K562 (cell line): ENCODE data around the gene HPSE2. TPM values are rescaled to one million over a fixed set of nuclear protein-coding genes. Genes with fewer than 3 reads are reported as not detected.

Source experiments
- ATAC-seq: fragments of 200-7000 bp; cut with Tn5 transposase; 3 replicates; pipeline ENCODE4 v1.9.1; 2020; ENCODE audit warnings: moderate library complexity
- BruUV-seq: library from RNA; stranded (reverse); fragments of 400-500 nt; replicated peaks from 2 replicates; lab custom pipeline; 2021; lab: Mats Ljungman, UMichigan
- CTCF ChIA-PET: fragments of 300-600 bp; formaldehyde crosslinking; extraction: SDS; loops from one replicate; lab custom pipeline; 2021; ENCODE audit warnings: low intra/inter-chr PET ratio; lab: Yijun Ruan, JAX
- POLR2A ChIA-PET: fragments of 300-600, 350-650 bp; sonication (Branson Sonifier 250); formaldehyde crosslinking; extraction: SDS; loops from one replicate; lab custom pipeline; 2021; ENCODE audit warnings: antibody characterized with exemption, inconsistent platforms; lab: Yijun Ruan, JAX
- DNase-seq, 4 experiments: peaks; one replicate each; pipeline versions ENCODE4 v3.0.0 to v3.0.0-alpha.2; 2011 to 2018; ENCODE audit warnings: low spot score in 3 of 4, mixed read lengths in 3 of 4; ENCODE audit errors: extremely low read depth in 1 of 4
- FAIRE-seq: peaks from 2 replicates; lab custom pipeline; 2011; peaks lifted over from hg19 to GRCh38; lab: Jason Lieb, UNC
- H2AFZ ChIP-seq: 2 replicates; pipeline ENCODE4 v1.6.0; 2011; ENCODE audit warnings: low read depth, low read length, control low read depth, inconsistent platforms
- H3K27ac ChIP-seq: fragments of 200-600 bp; 3 replicates; pipeline ENCODE4 v1.8.0; 2011; ENCODE audit warnings: low read depth, mild to moderate bottlenecking, control low read depth, inconsistent platforms, low read length, moderate library complexity, mixed read lengths; ENCODE audit errors: extremely low read depth
- H3K27me3 ChIP-seq, 2 experiments: fragments of 300-600 bp in 1 of 2; 2 replicates in 1 of 2; 3 replicates in 1 of 2; pipeline versions ENCODE4 v1.6.0 to v1.8.0; 2011; ENCODE audit warnings: inconsistent platforms in 2 of 2, low read length in 2 of 2, mild to moderate bottlenecking in 1 of 2, mixed read lengths in 1 of 2, moderate library complexity in 1 of 2; ENCODE audit not compliant: control insufficient read depth in 2 of 2, insufficient read depth in 2 of 2
- H3K36me3 ChIP-seq: fragments of 300-600 bp; 3 replicates; pipeline ENCODE4 v1.8.0; 2011; ENCODE audit warnings: mild to moderate bottlenecking, low read length, inconsistent platforms; ENCODE audit not compliant: control insufficient read depth, insufficient read depth
- H3K4me1 ChIP-seq, 2 experiments: fragments of 200-600 bp in 1 of 2; replicated peaks in 1 of 2; 2 replicates in 1 of 2; 3 replicates in 1 of 2; pipeline versions ENCODE4 v1.5.1 to v1.8.0; 2011; ENCODE audit warnings: inconsistent platforms in 2 of 2, low read length in 2 of 2, mild to moderate bottlenecking in 1 of 2, mixed read lengths in 1 of 2, moderate library complexity in 1 of 2; ENCODE audit not compliant: control insufficient read depth in 2 of 2, insufficient read depth in 2 of 2
- H3K4me2 ChIP-seq: 2 replicates; pipeline ENCODE4 v1.6.1; 2011; ENCODE audit warnings: low read length, control low read depth, inconsistent platforms, mixed read lengths; ENCODE audit not compliant: insufficient read depth
- H3K4me3 ChIP-seq: fragments of 200-600 bp; sonication (generic), shearing (Covaris generic); 2 replicates; pipeline ENCODE4 v1.5.1; 2016; ENCODE audit warnings: control low read depth, inconsistent platforms
- H3K79me2 ChIP-seq: fragments of 200-600 bp; 3 replicates; pipeline ENCODE4 v1.8.0; 2011; ENCODE audit warnings: low read length, inconsistent platforms; ENCODE audit not compliant: control insufficient read depth, insufficient read depth
- H3K9ac ChIP-seq, 2 experiments: 2 replicates each; pipeline versions ENCODE4 v1.6.0 to v1.6.1; 2011; ENCODE audit warnings: low read depth in 2 of 2, low read length in 2 of 2, control low read depth in 1 of 2, inconsistent platforms in 1 of 2, mild to moderate bottlenecking in 1 of 2, mixed read lengths in 1 of 2; ENCODE audit not compliant: insufficient read depth in 1 of 2
- H3K9me1 ChIP-seq: one replicate; pipeline ENCODE4 v1.6.0; 2011; ENCODE audit warnings: inconsistent platforms, mild to moderate bottlenecking, low read length, moderate library complexity; ENCODE audit not compliant: control insufficient read depth, insufficient read depth
- H3K9me3 ChIP-seq: replicated peaks from 2 replicates; pipeline ENCODE4 v1.5.1; 2011; ENCODE audit warnings: low read depth, low read length, inconsistent platforms; ENCODE audit not compliant: control insufficient read depth, insufficient read depth
- H4K20me1 ChIP-seq: replicated peaks from 2 replicates; pipeline ENCODE4 v1.6.1; 2011; ENCODE audit warnings: low read length, inconsistent platforms, mixed read lengths; ENCODE audit not compliant: control insufficient read depth, insufficient read depth
- CC2D1A ChIP-seq: fragments of 450-650 bp; IDR thresholded peaks from 2 replicates; pipeline ENCODE4 v1.6.1; 2017; ENCODE audit warnings: mild to moderate bottlenecking
- E2F5 ChIP-seq: sonication (generic); formaldehyde crosslinking; IDR thresholded peaks from 2 replicates; pipeline ENCODE4 v1.8.0; 2022; ENCODE audit warnings: mild to moderate bottlenecking, missing genetic modification reagents
- EP400 ChIP-seq: fragments of 450-650 bp; IDR thresholded peaks from 2 replicates; pipeline ENCODE4 v1.6.1; 2017; ENCODE audit warnings: antibody characterized with exemption, mild to moderate bottlenecking, moderate library complexity
- ESRRA ChIP-seq: fragments of 450-650 bp; IDR thresholded peaks from 2 replicates; pipeline ENCODE4 v1.6.1; 2014; ENCODE audit warnings: low read depth, mild to moderate bottlenecking, moderate library complexity, borderline replicate concordance
- GATAD2B ChIP-seq: fragments of 450-650 bp; IDR thresholded peaks from 2 replicates; pipeline ENCODE4 v1.6.1; 2017; ENCODE audit warnings: mild to moderate bottlenecking, borderline replicate concordance
- HOXB6 ChIP-seq: fragments of 250-450 bp; sonication (Bioruptor Pico); IDR thresholded peaks from 2 replicates; pipeline ENCODE4 v1.5.1; 2022; ENCODE audit warnings: mild to moderate bottlenecking, borderline replicate concordance
- NFIC ChIP-seq: fragments of 450-650 bp; IDR thresholded peaks from 2 replicates; pipeline ENCODE4 v1.6.1; 2017; ENCODE audit warnings: mild to moderate bottlenecking, inconsistent platforms
- NR2C2 ChIP-seq, 2 experiments: fragments of 200-800 bp in 1 of 2; sonication (Bioruptor generic) in 1 of 2; sonication (generic) in 1 of 2; formaldehyde crosslinking in 1 of 2; IDR thresholded peaks; 2 replicates each; pipeline versions ENCODE4 v1.6.1 to v1.8.0; 2016 to 2022; ENCODE audit warnings: mild to moderate bottlenecking in 1 of 2, missing compliant biosample characterization in 1 of 2, missing genetic modification characterization in 1 of 2, missing genetic modification reagents in 1 of 2
- PHF21A ChIP-seq: fragments of 450-650 bp; IDR thresholded peaks from 2 replicates; pipeline ENCODE4 v1.6.1; 2017; ENCODE audit warnings: low read depth, borderline replicate concordance
- PRMT5 ChIP-seq: sonication (generic); formaldehyde crosslinking; IDR thresholded peaks from 2 replicates; pipeline ENCODE4 v1.5.0; 2020; ENCODE audit warnings: missing genetic modification reagents
- RBM25 ChIP-seq: fragments of 200-400 bp; formaldehyde crosslinking; IDR thresholded peaks from 2 replicates; pipeline ENCODE4 v1.6.1; 2018; ENCODE audit warnings: low read length, low read depth, moderate library complexity; ENCODE audit not compliant: severe bottlenecking
- SMARCB1 ChIP-seq: IDR thresholded peaks from 2 replicates; pipeline ENCODE4 v1.6.1; 2011; ENCODE audit warnings: improper control_type of control experiment, low read depth; ENCODE audit not compliant: insufficient read length
- SRSF9 ChIP-seq: fragments of 200-400 bp; formaldehyde crosslinking; IDR thresholded peaks from 2 replicates; pipeline ENCODE4 v1.6.1; 2017; ENCODE audit warnings: low read depth, low read length, borderline replicate concordance
- ZNF57 ChIP-seq: fragments of 450-650 bp; formaldehyde crosslinking; IDR thresholded peaks from 2 replicates; pipeline ENCODE4 v1.4.0; 2020; ENCODE audit warnings: mild to moderate bottlenecking, moderate library complexity
- WGBS: fragments of 100-300 bp; shearing (Covaris generic); methylation state at CpG from one replicate; pipeline ENCODE4 v1.1.6; 2016; ENCODE audit warnings: low coverage, mixed read lengths; ENCODE audit not compliant: insufficient coverage; ENCODE audit errors: missing lambda C conversion rate; 5-methylcytosine and 5-hydroxymethylcytosine counted together
- in situ Hi-C: fragments of 300-500 bp; cut with MboI; formaldehyde crosslinking; loops from 4 replicates; pipeline ENCODE4 v1.15.0; 2018; ENCODE audit warnings: inconsistent platforms, mixed read lengths
- intact Hi-C: fragments of 100-400 bp; cut with micrococcal nuclease; formaldehyde crosslinking; loops from 2 replicates; pipeline ENCODE4 v1.14.2; 2022
- polyA plus RNA-seq, 8 experiments: library from polyadenylated mRNA; depleted of rRNA in 4 of 8; stranded (reverse) in 5 of 8; unstranded in 3 of 8; fragments of >200 nt; fragmentation: Nextera tagmentation in 2 of 8; fragmentation: Illumina TruSeq in 1 of 8; extraction: Ambion mirVana in 2 of 8; extraction: Trizol in 1 of 8; gene quantifications; 2 replicates each; pipeline versions ENCODE4 v1.2.1 to v1.2.3, GENCODE V29; 2011 to 2014; ENCODE audit warnings: inconsistent platforms in 1 of 8, missing spikeins in 1 of 8
- total RNA-seq, 7 experiments: library from RNA; depleted of rRNA in 6 of 7; stranded (reverse); fragments of >200 nt in 6 of 7; fragmentation: Illumina TruSeq in 2 of 7; extraction: Trizol in 2 of 7; gene quantifications; 2 replicates each; pipeline versions ENCODE4 v1.2.1 to v1.2.3, GENCODE V29; 2011 to 2021; ENCODE audit warnings: low replicate concordance in 1 of 7
- TF ChIP-seq, protein P1 (sequence below): fragments of 450-650 bp; conservative IDR thresholded peaks from 2 replicates; pipeline ENCODE4 v1.6.1; 2016; ENCODE audit warnings: missing genetic modification characterization, low read depth, mild to moderate bottlenecking, control low read depth, missing compliant biosample characterization
- TF ChIP-seq, protein P2 (sequence below): IDR thresholded peaks from 3 replicates; pipeline ENCODE4 v1.6.1; 2011; ENCODE audit warnings: borderline replicate concordance, mild to moderate bottlenecking; ENCODE audit not compliant: insufficient read length, insufficient read depth

Gene HPSE2
- total and polyA plus RNA-seq, 9 of the 15 experiments (the other 6 are each of a cell fraction or from before 2014, with no cell fraction given), result 0.03 to 0.10 (median 0.04) TPM; not detected in 2

DNA sequence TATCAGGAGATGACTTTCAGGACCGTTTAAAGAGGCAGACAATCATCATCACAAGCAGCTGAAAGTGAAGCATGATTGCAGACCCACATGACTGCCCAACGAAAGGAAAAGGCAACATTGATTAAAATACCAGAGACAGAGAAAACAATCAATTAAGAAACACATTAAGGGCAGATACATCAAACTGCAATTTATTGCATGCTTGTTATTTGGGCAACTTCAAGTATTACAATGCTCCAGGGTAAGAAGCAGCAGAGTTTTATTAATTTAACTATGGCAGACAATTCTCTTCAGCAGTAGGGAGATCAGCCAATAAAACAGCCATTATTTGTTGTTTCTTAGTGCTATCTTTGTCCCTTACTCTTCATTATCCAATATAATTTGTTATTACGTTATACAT lies 421.2 kb downstream of the HPSE2 start (continued):
- TF ChIP-seq NR2C2 (CRISPR knock-in tag; IDR thresholded peaks at IDR 0.05), result no peak
- TF ChIP-seq NR2C2 (tag; IDR thresholded peaks at IDR 0.05), result no peak
- no peak for TF ChIP-seq HOXB6 (CRISPR knock-in tag)
- TF ChIP-seq SRSF9, result no peak

GRCh38 chr10:98808282-98808892 lies 427.3 kb downstream of the HPSE2 start:
- WGBS, result 43% methylated on average over 2 of the region's 2 CpGs
- no peak for DNase-seq
- H3K4me1 ChIP-seq, result no peaks in the 10 kb centered on the region
- no peaks in the 10 kb centered on the region for H3K79me2 ChIP-seq
- no peaks in the 10 kb centered on the region for H3K36me3 ChIP-seq
- ChIA-PET POLR2A (interaction anchor here (0.7 to 1.1 kb wide), 2 partner anchors 16 to 158 kb away, joined by 3 read pairs; no protein-coding TSS in a partner anchor), CTCF (no interaction called here)
- BruUV-seq, result no TSS peak
- in situ Hi-C loops (no loop called here), intact Hi-C loops (no loop called here)
- no peak overlapping the region for H3K4me3 ChIP-seq
- H3K9me3 ChIP-seq, result no peaks in the 10 kb centered on the region
- no peaks in the 10 kb centered on the region for H3K27me3 ChIP-seq
- H2AFZ ChIP-seq, result no peak overlapping the region
- no peak overlapping the region for H3K9ac ChIP-seq
- H4K20me1 ChIP-seq, result no peaks in the 10 kb centered on the region
- H3K27ac ChIP-seq, result no peak overlapping the region
- H3K4me2 ChIP-seq, result no peak overlapping the region
- FAIRE-seq, result no peak
- H3K9me1 ChIP-seq, result no peaks in the 10 kb centered on the region
- no peak for ATAC-seq
- TF ChIP-seq GATAD2B, result no peak
- no peak for TF ChIP-seq SMARCB1
- TF ChIP-seq PHF21A, result no peak
- no peak for TF ChIP-seq ZNF57 (CRISPR knock-in tag)
- TF ChIP-seq PRMT5 (CRISPR knock-in tag), result no peak
- TF ChIP-seq, protein P1, sequence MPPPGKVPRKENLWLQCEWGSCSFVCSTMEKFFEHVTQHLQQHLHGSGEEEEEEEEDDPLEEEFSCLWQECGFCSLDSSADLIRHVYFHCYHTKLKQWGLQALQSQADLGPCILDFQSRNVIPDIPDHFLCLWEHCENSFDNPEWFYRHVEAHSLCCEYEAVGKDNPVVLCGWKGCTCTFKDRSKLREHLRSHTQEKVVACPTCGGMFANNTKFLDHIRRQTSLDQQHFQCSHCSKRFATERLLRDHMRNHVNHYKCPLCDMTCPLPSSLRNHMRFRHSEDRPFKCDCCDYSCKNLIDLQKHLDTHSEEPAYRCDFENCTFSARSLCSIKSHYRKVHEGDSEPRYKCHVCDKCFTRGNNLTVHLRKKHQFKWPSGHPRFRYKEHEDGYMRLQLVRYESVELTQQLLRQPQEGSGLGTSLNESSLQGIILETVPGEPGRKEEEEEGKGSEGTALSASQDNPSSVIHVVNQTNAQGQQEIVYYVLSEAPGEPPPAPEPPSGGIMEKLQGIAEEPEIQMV (tag), result no peak
- TF ChIP-seq, protein P2, sequence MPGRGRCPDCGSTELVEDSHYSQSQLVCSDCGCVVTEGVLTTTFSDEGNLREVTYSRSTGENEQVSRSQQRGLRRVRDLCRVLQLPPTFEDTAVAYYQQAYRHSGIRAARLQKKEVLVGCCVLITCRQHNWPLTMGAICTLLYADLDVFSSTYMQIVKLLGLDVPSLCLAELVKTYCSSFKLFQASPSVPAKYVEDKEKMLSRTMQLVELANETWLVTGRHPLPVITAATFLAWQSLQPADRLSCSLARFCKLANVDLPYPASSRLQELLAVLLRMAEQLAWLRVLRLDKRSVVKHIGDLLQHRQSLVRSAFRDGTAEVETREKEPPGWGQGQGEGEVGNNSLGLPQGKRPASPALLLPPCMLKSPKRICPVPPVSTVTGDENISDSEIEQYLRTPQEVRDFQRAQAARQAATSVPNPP, result no peak
- no peak for TF ChIP-seq RBM25
- no peak for TF ChIP-seq ESRRA
- no peak for TF ChIP-seq EP400
- no peak for TF ChIP-seq CC2D1A
- no peak for TF ChIP-seq NFIC
- no peak for TF ChIP-seq E2F5 (CRISPR knock-in tag)
